ENCODE data around the gene KLC3.

GRCh38 chr19:45370410-45371204 lies 30.1 kb downstream of the KLC3 start, which contains the start of gene ERCC2:
- TF ChIP-seq EZH2phosphoT487 (IDR thresholded peaks at IDR 0.05; ENCODE audit: insufficient read depth, low read depth) (no peak), EZH2 (IDR thresholded peaks at IDR 0.05; ENCODE audit: insufficient read depth, poor library complexity, severe bottlenecking) (no peak)

Data from GM23248 (cell line).